NCI-H446 treated with DMSO at 0.1 percent for 48 hours (cell line): Measurements from ENCODE around the gene TMPRSS4.

Experiments
- DNase-seq: peaks from one replicate; lab custom pipeline; 2025; lab: John Stamatoyannopoulos, UW

The TMPRSS4 gene

GRCh38 chr11:118135051-118135795 lies 58.3 kb downstream of the TMPRSS4 start:
- no peak for DNase-seq

- no peak for DNase-seq
Measured at GRCh38 chr11:118135796-118136165, 58.9 kb downstream of the TMPRSS4 start.

DNA sequence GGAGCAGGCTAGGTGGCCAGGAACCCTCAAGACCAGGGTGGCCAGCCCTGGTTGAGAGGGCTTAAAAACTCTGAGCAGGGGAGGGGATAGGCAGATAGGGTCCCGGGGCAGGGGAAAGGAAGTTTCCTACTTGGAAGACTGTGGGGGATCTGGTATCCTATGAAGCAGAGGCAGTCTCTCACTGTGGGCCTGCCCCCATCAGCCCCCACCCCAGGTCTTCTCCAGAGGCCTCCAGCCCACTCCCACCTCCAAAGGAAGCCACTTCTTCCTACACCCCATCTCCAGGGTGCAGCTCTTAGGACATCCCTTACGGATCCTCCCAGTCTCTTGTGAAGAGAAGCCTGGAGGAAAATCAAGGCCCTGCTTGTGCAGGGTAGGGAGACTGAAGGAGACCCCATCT lies 59.5 kb downstream of the TMPRSS4 start:
- DNase-seq = no peak

- DNase-seq = no peak
Measured at GRCh38 chr11:118136801-118137200, 59.9 kb downstream of the TMPRSS4 start.

GRCh38 chr11:118138839-118139420 lies 62.1 kb downstream of the TMPRSS4 start:
- no peak for DNase-seq

DNA sequence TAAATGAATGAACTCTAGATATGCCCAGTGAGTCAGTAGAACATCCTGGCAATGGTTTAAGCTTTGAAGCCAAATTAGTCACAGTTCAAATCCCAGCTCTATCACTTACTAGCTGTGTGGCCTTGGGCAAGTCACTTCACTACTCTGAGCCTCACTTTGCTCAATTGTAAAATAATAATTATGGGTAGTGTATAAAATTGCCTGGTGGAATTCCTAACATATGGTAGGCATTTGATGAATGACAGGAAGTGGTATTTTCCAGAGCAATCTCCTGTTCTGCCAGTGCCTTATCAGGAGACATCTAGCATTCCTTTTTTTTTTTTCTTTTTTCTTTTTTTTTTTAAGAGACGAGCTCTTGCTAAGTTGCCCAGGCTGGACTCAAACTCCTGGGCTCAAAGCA lies 62.7 kb downstream of the TMPRSS4 start:
- no peak for DNase-seq

- DNase-seq = no peak
Measured at GRCh38 chr11:118142081-118142480, 65.2 kb downstream of the TMPRSS4 start.

DNA sequence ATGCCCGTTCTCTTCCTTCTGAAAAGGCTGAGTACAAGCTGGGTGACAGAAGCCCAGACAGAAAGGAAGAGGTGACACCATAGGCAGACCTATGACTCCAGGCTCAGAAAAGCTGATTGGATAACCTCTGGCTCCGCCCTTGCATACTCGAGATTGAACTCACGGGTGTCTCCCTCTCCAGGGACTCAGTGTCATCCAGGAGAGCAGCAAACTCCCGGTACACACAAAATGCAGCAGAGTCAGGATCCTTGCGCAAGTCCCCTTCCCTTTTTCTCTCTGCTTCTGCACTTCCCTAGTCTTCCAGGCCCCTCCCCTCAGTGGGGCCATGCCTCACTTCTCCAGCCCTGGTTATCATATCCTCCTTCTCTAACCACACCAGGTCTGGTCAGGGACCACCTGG lies 65.9 kb downstream of the TMPRSS4 start:
- DNase-seq = no peak

DNA sequence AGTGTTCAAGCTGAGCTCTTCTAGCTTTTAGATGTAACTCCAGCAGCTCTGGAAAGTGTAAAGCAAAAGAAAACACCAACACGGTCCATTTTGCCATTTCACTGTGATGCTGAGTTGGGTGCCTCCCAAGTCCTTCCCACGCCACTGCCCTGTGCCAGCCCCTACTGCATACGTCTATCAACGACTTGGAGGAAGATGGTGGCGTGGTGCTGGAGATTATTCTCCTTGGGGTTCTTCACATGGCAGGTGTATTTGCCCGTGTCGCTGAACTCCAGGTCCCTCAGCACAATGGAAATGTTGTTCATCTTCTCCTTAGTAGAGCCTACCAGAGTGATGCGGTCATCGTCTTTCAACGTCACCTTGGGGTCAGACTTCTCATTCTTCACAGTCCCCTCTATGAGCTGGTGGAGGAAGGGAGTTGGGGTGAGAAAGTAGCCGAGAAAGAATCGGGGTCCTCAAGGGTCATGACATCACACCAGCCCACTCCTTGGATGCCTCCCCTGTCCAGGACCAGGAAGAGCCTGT lies 66.8 kb downstream of the TMPRSS4 start:
- no peak for DNase-seq

- DNase-seq = no peak
Measured at GRCh38 chr11:118144301-118145268, 67.7 kb downstream of the TMPRSS4 start.

DNA sequence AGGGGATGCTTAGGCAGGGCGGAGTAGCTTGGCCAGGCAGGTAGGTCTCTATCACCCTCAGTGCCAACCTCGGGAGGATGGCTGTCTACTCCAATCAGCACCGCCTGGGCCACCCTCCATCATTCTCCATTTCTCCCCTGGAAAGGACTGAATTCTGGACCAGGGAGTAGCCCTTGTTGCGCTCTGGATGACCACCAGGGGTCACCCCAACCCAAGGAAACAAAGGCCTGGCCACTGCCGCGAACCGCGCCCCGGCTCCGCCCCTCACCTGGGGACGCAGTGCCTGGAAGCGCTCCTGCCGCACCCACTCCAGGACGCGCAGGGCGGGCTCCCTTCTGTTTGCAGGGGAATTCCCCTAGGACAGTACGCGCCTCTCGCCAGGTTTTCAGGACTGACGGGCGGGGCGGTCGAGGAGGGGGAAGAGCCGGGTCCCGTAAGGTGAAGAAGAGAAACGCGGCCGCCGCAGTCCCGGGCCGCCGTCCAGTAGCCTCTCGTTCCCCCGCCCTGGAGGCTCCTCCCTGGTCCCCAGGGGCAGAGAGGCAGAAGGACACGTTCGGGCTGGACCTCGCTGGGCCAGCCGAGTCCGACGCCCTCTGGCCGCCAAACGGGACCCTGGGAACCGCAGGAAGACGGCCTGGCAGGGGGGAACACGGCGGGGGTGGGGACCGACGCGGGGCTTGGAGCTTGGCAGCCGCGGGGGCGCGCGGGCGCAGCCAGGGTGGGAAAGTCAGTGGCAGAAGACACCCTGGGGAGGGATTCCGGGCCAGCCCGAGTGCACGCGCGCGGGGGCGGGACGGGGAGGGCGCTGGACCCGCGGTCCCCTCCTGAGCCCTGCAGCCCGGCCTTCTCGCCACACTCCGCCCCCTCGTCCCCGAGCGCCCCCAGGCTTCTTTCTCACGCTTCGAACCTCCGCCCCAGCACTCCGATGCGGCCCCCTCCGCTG lies 68.7 kb downstream of the TMPRSS4 start:
- DNase-seq = peak; percentile 22

- DNase-seq = no peak
Measured at GRCh38 chr11:118146554-118146953, 69.7 kb downstream of the TMPRSS4 start.

- DNase-seq = no peak
Measured at GRCh38 chr11:118147502-118147901, 70.6 kb downstream of the TMPRSS4 start.

DNA sequence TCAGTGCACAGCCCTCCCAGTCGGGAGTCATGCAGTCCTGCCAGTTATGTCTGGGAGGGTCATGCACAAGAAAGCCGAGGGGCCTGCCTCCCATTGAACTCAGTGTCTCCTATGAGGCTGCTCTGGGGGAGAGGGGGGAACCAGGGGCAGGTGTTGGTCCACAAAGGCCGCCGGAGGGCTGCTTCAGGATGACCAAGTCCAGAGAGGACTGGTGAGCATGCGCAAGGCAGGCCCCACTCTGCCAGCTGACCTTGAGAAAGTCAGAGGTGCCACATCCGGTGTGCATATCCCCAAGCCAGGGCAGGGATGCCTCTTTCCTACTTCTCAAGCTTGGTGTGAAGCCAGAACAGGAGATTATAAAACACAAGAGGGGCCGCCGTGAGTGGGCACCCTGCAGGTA lies 71.4 kb downstream of the TMPRSS4 start:
- no peak for DNase-seq

DNA sequence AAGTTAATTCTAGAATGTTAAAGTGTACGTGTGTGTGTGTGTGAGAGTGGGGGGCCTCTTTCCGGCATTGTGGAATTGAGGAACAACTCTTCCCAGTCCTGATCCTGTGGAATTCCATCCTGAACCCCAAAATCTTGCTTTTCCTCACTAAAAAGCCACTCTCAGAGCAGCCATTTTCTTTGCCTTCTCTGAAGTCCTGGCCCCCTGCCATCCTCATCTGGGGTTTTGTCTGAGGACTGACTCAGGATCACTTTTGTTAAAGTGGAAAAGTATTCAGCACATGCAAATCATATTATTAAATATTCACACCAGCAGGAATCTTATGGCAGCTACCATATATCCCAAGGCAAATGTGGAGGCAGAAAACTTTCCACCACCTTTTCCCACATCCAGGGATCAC lies 72.0 kb downstream of the TMPRSS4 start:
- DNase-seq = no peak

- DNase-seq = no peak
Measured at GRCh38 chr11:118149493-118149892, 72.6 kb downstream of the TMPRSS4 start.

GRCh38 chr11:118151431-118151830 lies 74.6 kb downstream of the TMPRSS4 start:
- DNase-seq = no peak

- no peak for DNase-seq
Measured at GRCh38 chr11:118152020-118152551, 75.2 kb downstream of the TMPRSS4 start.

DNA sequence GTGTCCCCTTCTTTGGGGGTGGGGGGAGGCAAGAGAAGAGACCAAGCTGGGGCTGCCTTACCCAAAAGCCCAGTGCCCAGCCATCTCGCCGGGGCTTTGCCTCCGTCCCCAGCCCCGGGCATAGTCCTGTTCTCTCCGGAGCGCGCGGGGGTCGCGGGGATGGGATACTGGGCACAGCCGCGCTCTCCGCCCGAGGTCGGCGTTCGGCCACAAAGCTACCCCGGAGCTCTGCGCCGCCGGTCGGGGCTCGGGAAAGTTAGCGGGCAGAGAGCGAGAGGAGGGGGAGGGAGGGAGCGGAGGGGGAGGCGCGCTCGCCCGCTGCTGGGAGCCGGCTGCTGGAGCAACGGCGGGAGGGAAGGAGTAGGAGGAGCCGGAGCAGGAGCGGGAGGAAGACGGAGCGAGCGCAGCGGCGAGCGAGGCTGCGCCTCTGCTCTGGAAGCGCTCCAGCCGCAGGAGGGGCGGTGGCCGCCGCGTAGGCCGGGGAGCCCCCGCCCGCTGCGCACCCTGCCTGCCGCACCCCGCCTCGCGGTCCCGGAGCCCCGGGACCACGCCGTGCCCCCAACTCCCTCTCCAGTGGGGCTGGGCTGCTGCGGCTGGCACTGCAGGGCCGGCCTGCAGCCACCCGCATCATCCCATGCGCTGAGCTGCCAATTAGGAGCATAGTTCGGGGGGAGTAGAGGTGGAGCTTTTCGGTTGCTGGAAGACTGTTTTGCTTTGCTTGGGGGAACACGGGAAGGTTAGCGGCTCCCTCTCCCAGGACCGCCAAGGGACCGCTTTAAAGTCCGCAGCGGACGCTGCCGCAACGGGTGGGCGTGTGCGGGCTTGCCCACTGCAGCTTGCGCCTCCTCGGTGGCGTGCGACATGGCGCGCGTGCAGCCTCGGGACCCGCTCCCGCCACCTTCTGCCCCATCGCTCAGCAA lies 75.9 kb downstream of the TMPRSS4 start, which contains the start of gene SCN4B:
Gene SCN4B (minus strand): TSS at position 272 of the 920 bp plus-strand sequence. CDS start 150 bp downstream, at position 122.
- DNase-seq = peak; percentile 14

GRCh38 chr11:118153516-118153915 lies 76.6 kb downstream of the TMPRSS4 start:
- DNase-seq = no peak
